ENCODE results near the gene C3orf38.
"Not testable (repeated sequence)": the region's sequence is repeated elsewhere in the genome, so short reads cannot be mapped to it uniquely, and the experiment has no call there.

Gene C3orf38

GRCh38 chr3:88168171-88168570, 18.4 kb downstream of the C3orf38 start:
- no peak overlapping the region for H3K27ac ChIP-seq (replicated peaks)
- no peak for DNase-seq (ENCODE audit: low read depth in 1 of 2, low spot score in 1 of 2)
- H3K27me3 ChIP-seq (ENCODE audit: insufficient read depth, poor library complexity, severe bottlenecking), result no peaks in the 10 kb centered on the region
- TF ChIP-seq CTCF (IDR thresholded peaks at IDR 0.05; ENCODE audit: insufficient read depth, low read length), result no peak
- no peak for TF ChIP-seq REST (IDR thresholded peaks at IDR 0.05; ENCODE audit: insufficient replicate concordance, low read depth)
- TF ChIP-seq GABPA (IDR thresholded peaks at IDR 0.05; ENCODE audit: low read depth), result no peak
- no peak for TF ChIP-seq SPI1 (IDR thresholded peaks at IDR 0.05; ENCODE audit: borderline replicate concordance, low read depth)
- TF ChIP-seq POLR2AphosphoS5 (IDR thresholded peaks at IDR 0.05; ENCODE audit: low read depth), result no peak
- no peak overlapping the region for H3K4me3 ChIP-seq (replicated peaks; ENCODE audit: insufficient read depth, low read length)

- DNase-seq (ENCODE audit: low read depth in 1 of 2, low spot score in 1 of 2), result peak in 1 of 2 experiments; percentile 43
- H3K4me3 ChIP-seq (replicated peaks; ENCODE audit: insufficient read depth, low read length), result no peak overlapping the region
- no peak overlapping the region for H3K27ac ChIP-seq (replicated peaks)
- TF ChIP-seq POLR2AphosphoS5 (IDR thresholded peaks at IDR 0.05; ENCODE audit: low read depth), result no peak
- no peak for TF ChIP-seq REST (IDR thresholded peaks at IDR 0.05; ENCODE audit: insufficient replicate concordance, low read depth)
- TF ChIP-seq GABPA (IDR thresholded peaks at IDR 0.05; ENCODE audit: low read depth), result no peak
- peak; percentile 10 for TF ChIP-seq CTCF (IDR thresholded peaks at IDR 0.05; ENCODE audit: insufficient read depth, low read length)
- H3K27me3 ChIP-seq (ENCODE audit: insufficient read depth, poor library complexity, severe bottlenecking), result no peaks in the 10 kb centered on the region
Observed at GRCh38 chr3:88180398-88180999, 30.7 kb downstream of the C3orf38 start.

- not testable (repeated sequence) for DNase-seq (ENCODE audit: low read depth in 1 of 2, low spot score in 1 of 2); H3K27ac ChIP-seq (replicated peaks); H3K27me3 ChIP-seq (ENCODE audit: insufficient read depth, poor library complexity, severe bottlenecking); H3K4me3 ChIP-seq (replicated peaks; ENCODE audit: insufficient read depth, low read length)
Observed at GRCh38 chr3:88182165-88182918, 32.6 kb downstream of the C3orf38 start.

- no peak overlapping the region for H3K27ac ChIP-seq (replicated peaks)
- no peaks in the 10 kb centered on the region for H3K27me3 ChIP-seq (ENCODE audit: insufficient read depth, poor library complexity, severe bottlenecking)
- no peak overlapping the region for H3K4me3 ChIP-seq (replicated peaks; ENCODE audit: insufficient read depth, low read length)
- TF ChIP-seq POLR2AphosphoS5 (IDR thresholded peaks at IDR 0.05; ENCODE audit: low read depth) (no peak), CTCF (IDR thresholded peaks at IDR 0.05; ENCODE audit: insufficient read depth, low read length) (no peak), REST (IDR thresholded peaks at IDR 0.05; ENCODE audit: insufficient replicate concordance, low read depth) (no peak), SPI1 (IDR thresholded peaks at IDR 0.05; ENCODE audit: borderline replicate concordance, low read depth) (no peak), GABPA (IDR thresholded peaks at IDR 0.05; ENCODE audit: low read depth) (no peak)
- DNase-seq (ENCODE audit: low read depth in 1 of 2, low spot score in 1 of 2), result no peak
Observed at GRCh38 chr3:88188436-88188835, 38.7 kb downstream of the C3orf38 start.

Data from HL-60 (cell line).